Measurements from ENCODE around the gene RAP1A. TPM values are rescaled to one million over a fixed set of nuclear protein-coding genes. Genes with fewer than 3 reads are reported as not detected.

RAP1A gene
- total RNA-seq, 2 donors from 2014 or later: 28.5 to 35.0 TPM

GRCh38 chr1:111649227-111649626, 29.6 kb downstream of the RAP1A start:
- Histone ChIP-seq H3K4me1 (ENCODE audit: control insufficient read depth, insufficient read depth, low read length) (no peaks in the 10 kb centered on the region), H3K9me3 (ENCODE audit: control insufficient read depth, low read length) (peaks cover 21% of the 10 kb centered on the region), H3K27me3 (ENCODE audit: control insufficient read depth, insufficient read depth, low read length, poor library complexity, severe bottlenecking) (no peaks in the 10 kb centered on the region), H3K9ac (ENCODE audit: extremely low read depth, low read length, poor library complexity, severe bottlenecking) (no peak overlapping the region), H3K27ac (ENCODE audit: low read depth, low read length) (no peak overlapping the region), H3K4me3 (ENCODE audit: low read length) (no peak overlapping the region), H3K36me3 (ENCODE audit: control insufficient read depth, insufficient read depth, low read length) (no peaks in the 10 kb centered on the region)
- TF ChIP-seq, protein P1, sequence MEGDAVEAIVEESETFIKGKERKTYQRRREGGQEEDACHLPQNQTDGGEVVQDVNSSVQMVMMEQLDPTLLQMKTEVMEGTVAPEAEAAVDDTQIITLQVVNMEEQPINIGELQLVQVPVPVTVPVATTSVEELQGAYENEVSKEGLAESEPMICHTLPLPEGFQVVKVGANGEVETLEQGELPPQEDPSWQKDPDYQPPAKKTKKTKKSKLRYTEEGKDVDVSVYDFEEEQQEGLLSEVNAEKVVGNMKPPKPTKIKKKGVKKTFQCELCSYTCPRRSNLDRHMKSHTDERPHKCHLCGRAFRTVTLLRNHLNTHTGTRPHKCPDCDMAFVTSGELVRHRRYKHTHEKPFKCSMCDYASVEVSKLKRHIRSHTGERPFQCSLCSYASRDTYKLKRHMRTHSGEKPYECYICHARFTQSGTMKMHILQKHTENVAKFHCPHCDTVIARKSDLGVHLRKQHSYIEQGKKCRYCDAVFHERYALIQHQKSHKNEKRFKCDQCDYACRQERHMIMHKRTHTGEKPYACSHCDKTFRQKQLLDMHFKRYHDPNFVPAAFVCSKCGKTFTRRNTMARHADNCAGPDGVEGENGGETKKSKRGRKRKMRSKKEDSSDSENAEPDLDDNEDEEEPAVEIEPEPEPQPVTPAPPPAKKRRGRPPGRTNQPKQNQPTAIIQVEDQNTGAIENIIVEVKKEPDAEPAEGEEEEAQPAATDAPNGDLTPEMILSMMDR (conservative IDR thresholded peaks at IDR 0.05): no peak
- WGBS, 2 experiments (ENCODE audit: insufficient coverage in 1 of 2, insufficient read length in 1 of 2): 88 to 91% methylated on average over 2 to 8 of the region's 10 CpGs
- no peak for DNase-seq
- H3K27ac Mint-ChIP-seq: no peak overlapping the region
- H3K4me1 Mint-ChIP-seq: peaks cover 5% of the 10 kb centered on the region
- no peak overlapping the region for H3K4me3 Mint-ChIP-seq
- no peaks in the 10 kb centered on the region for H3K27me3 Mint-ChIP-seq (ENCODE audit: insufficient read depth)
- peaks cover 30% of the 10 kb centered on the region for H3K9me3 Mint-ChIP-seq
- H3K36me3 Mint-ChIP-seq (ENCODE audit: low read depth): peaks cover 37% of the 10 kb centered on the region

- H3K27me3 Mint-ChIP-seq (ENCODE audit: insufficient read depth): no peaks in the 10 kb centered on the region
- TF ChIP-seq, protein P1 (conservative IDR thresholded peaks at IDR 0.05): no peak
- 100% methylated on average over 1 of the region's 1 CpG for WGBS, 2 experiments (ENCODE audit: insufficient coverage in 1 of 2, insufficient read length in 1 of 2)
- H3K27me3 ChIP-seq (ENCODE audit: control insufficient read depth, insufficient read depth, low read length, poor library complexity, severe bottlenecking): no peaks in the 10 kb centered on the region
- no peak for DNase-seq
- no peak overlapping the region for H3K4me3 Mint-ChIP-seq
- H3K27ac Mint-ChIP-seq: no peak overlapping the region
- H3K4me1 ChIP-seq (ENCODE audit: control insufficient read depth, insufficient read depth, low read length): no peaks in the 10 kb centered on the region
- H3K4me1 Mint-ChIP-seq: peaks cover 6% of the 10 kb centered on the region
- H3K4me3 ChIP-seq (ENCODE audit: low read length): no peak overlapping the region
- no peaks in the 10 kb centered on the region for H3K36me3 ChIP-seq (ENCODE audit: control insufficient read depth, insufficient read depth, low read length)
- H3K27ac ChIP-seq (ENCODE audit: low read depth, low read length): no peak overlapping the region
- peaks cover 33% of the 10 kb centered on the region for H3K36me3 Mint-ChIP-seq (ENCODE audit: low read depth)
- H3K9me3 ChIP-seq (ENCODE audit: control insufficient read depth, low read length): peaks cover 21% of the 10 kb centered on the region
- H3K9me3 Mint-ChIP-seq: peaks cover 27% of the 10 kb centered on the region
- H3K9ac ChIP-seq (ENCODE audit: extremely low read depth, low read length, poor library complexity, severe bottlenecking): no peak overlapping the region
These were observed 30.1 kb downstream of the RAP1A start for GRCh38 chr1:111649648-111650047.

GRCh38 chr1:111653709-111654108, 34.1 kb downstream of the RAP1A start:
- TF ChIP-seq, protein P1 (conservative IDR thresholded peaks at IDR 0.05): no peak
- Histone ChIP-seq H3K36me3 (ENCODE audit: control insufficient read depth, insufficient read depth, low read length) (no peaks in the 10 kb centered on the region), H3K9me3 (ENCODE audit: control insufficient read depth, low read length) (no peaks in the 10 kb centered on the region), H3K27ac (ENCODE audit: low read depth, low read length) (no peak overlapping the region), H3K27me3 (ENCODE audit: control insufficient read depth, insufficient read depth, low read length, poor library complexity, severe bottlenecking) (no peaks in the 10 kb centered on the region), H3K4me3 (ENCODE audit: low read length) (no peak overlapping the region), H3K4me1 (ENCODE audit: control insufficient read depth, insufficient read depth, low read length) (peaks cover 4% of the 10 kb centered on the region), H3K9ac (ENCODE audit: extremely low read depth, low read length, poor library complexity, severe bottlenecking) (no peak overlapping the region)
- Mint-ChIP-seq H3K4me1 (peaks cover 18% of the 10 kb centered on the region), H3K27ac (no peak overlapping the region), H3K27me3 (ENCODE audit: insufficient read depth) (no peaks in the 10 kb centered on the region), H3K4me3 (no peak overlapping the region), H3K36me3 (ENCODE audit: low read depth) (peaks cover 8% of the 10 kb centered on the region), H3K9me3 (no peaks in the 10 kb centered on the region)
- no peak for DNase-seq
- 88 to 91% methylated on average over 1 of the region's 1 CpG for WGBS, 2 experiments (ENCODE audit: insufficient coverage in 1 of 2, insufficient read length in 1 of 2)
